Measurements from ENCODE around the gene SHISA9.
"Not testable (repeated sequence)": the region's sequence is repeated elsewhere in the genome, so short reads cannot be mapped to it uniquely, and the experiment has no call there.

Gene SHISA9

DNA sequence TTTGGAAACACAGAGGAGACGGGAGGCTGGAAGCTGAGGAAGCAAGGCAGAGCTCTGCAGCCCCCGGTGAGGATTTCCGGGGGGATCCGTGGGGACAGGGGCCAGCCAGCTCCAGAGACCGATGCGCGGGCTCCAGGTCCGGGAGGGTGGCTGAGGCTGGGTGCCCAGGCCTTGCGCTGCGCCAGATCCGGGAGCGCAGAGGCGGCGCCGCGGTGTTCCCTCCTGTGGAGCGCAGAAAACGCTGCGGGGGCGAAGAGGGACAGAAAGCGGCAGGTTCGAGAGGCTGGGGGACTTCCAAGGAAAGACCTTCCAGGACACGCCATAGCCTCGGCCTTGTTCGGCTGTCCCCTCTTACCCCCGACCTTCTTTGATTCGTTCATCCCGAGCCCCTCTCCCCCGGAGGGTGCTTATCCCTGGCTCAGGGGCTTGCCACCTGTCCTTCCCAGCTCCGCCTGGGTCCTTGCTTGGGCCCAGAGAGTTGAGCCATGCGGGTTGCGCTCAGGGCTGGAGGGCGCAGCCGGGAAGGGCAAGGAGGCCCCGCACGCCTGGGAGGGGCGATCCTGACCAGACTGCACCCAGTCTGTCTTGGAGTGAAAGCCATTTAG lies 697 bp upstream of the SHISA9 start:
- no peak for DNase-seq

DNA sequence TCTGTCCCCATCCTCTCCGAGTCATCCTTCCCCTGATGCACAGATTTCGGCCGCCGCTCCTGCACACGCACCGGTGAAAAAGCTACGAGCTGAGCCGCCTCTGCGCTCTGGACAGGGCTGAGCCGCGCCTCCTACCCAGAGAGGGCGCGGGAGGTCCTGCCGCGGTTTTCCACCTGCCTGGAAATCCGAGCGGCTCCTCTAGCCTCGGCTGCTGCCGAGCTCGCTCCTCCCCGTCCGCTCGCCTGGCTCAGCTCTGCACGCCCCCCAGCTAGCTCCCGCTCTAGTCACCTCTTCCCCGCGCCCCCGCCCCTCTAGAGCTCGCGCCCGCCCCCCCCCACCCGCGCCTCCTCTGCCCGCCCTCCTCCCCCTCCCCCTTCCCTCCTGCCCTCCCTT lies 198 bp upstream of the SHISA9 start:
- no peak for DNase-seq

DNA sequence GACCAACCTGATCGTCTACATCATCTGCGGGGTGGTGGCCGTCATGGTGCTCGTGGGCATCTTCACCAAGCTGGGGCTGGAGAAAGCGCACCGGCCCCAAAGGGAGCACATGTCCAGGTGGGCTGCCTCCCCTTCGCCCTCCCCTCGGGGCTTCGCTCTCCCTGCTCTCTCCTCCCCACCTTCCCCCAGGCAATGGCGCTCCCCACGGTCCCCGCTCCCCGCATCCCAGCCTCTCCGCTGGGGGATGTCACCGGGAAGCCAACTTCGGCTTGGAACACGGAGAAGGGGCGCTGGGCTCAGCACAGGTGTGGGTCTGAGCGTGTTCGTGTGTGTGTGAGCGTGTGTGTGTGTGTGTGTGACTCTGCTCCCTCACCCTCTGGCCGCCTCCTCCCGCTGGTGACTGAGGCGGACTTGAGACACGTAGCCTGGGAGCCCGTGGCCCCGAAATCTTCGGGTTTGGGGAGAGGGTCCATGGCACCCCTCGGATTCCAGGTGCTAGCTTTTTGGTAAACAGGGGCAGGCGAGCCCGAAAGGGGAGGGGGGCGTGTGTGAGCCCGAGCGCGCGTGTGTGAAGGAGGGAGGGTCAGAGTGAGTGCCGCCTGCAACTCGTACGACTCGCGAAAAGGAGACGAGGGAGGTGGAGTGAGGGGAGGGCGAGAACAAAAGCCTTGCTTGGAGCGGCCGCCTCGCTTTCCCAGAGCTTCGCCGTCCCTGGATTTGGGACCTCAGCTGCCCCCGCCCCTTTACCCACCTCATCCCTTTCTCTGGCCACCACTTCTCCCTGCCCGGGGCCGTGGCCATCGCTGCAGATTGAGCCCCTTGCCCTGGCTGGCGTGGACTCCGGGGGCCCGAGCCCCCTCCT lies 1.3 kb downstream of the SHISA9 start:
- no peak for DNase-seq

GRCh38 chr16:12903407-12904328 lies 2.3 kb downstream of the SHISA9 start:
- no peak for DNase-seq

GRCh38 chr16:12904329-12904671 lies 2.9 kb downstream of the SHISA9 start:
- DNase-seq, result no peak

- no peak for DNase-seq
These were observed 4.9 kb downstream of the SHISA9 start for GRCh38 chr16:12906271-12906670.

- DNase-seq, result no peak
These were observed 5.5 kb downstream of the SHISA9 start for GRCh38 chr16:12906765-12907516.

DNA sequence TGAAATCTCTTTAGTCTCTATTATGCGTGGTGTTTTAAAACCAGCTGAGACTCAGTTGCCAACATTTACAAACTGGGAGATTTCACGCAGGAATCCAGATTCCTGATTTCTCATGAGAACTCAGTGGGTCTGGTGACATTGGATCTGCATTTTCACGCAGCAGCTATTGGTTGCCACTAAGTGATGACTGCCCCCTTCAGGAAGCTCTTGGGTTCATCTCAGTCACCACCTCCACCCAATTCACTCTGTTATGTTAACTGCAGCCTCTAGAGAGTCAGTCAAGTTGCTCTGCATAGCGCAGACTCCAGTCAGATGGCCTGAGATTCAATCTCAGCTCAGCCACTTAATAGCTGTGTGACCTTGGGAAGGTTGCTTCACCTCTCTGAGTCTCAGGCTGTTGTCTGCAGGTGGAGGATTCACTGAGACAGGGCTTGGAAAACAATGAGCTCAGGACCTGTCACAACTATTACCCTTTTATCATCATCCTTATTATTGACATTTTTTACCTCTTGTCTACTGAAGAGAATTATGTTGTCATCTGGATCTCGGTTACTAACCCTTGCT lies 6.4 kb downstream of the SHISA9 start:
- no peak for DNase-seq

DNA sequence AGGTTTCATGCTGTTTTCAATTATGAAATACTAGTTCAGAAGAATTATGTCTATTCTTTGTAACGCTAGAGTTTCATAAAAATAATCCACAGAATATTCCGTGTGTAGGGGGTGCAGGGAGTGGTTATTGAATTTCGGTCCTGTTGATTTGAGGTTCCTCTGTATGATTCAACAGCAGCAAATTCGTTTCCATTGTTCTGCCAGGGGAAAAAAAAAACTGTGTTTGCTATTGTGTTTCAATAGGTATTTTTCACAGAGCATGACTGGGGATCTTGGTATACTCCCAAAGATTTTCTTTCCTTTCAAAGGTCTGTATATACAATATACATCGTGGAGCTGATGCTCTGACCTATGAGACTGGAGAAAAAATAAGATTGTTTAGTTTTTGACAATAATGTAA lies 15.8 kb downstream of the SHISA9 start:
- DNase-seq, result no peak

DNA sequence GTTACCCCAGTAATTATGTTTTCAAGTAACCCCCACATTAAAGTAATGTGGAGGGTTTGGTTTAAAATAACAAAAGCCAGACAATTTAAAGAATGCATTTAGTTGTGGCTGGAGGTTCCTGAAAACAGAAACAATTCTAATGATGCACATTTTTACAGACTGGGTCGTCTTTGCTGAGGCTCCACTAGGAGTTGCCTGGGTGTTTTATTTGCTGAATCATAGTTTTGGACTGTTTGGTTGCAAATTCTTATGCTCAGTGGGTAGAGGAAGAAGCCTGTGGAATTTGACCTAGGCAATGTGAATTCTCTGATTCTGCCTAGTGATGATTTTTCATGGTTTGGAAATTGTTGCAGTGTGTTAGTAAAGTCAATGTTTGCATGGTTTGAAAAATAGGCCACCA lies 16.3 kb downstream of the SHISA9 start:
- no peak for DNase-seq

DNA sequence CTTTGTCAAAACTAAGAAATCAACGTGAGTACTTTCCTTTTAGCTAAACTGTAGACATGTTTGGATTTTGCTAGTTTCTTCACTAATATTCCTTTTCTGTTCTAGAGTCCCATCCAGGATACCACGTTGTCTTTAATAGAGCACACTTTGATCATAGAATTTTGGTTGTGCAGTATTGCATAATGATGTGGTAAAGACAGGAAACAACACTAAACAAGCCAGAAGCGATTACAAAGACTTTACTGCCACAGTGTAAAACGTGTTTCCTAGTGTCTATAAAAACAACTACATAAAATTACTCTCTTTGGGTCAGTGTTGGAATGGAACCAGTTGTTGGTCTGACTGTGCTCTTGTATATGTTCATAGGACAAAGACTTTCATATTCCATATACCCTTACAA lies 19.3 kb downstream of the SHISA9 start:
- no peak for DNase-seq

DNA sequence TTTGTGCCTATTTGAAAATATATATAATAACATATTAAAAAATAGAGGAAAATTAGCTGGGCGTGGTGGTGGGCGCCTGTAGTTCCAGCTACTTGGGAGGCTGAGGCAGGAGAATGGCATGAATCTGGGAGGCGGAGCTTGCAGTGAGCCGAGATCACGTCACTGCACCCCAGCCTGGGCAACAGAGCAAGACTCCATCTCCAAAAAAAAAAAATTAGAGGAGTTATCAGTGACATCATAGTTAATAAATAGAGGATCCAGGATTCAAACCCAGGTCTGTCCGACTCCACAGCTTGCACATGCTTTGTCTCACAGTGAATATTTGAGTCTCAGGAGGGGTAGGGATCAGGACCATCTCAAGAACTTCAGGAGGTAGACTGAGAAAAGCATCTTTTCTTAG lies 22.2 kb downstream of the SHISA9 start:
- not testable (repeated sequence) for DNase-seq

DNA sequence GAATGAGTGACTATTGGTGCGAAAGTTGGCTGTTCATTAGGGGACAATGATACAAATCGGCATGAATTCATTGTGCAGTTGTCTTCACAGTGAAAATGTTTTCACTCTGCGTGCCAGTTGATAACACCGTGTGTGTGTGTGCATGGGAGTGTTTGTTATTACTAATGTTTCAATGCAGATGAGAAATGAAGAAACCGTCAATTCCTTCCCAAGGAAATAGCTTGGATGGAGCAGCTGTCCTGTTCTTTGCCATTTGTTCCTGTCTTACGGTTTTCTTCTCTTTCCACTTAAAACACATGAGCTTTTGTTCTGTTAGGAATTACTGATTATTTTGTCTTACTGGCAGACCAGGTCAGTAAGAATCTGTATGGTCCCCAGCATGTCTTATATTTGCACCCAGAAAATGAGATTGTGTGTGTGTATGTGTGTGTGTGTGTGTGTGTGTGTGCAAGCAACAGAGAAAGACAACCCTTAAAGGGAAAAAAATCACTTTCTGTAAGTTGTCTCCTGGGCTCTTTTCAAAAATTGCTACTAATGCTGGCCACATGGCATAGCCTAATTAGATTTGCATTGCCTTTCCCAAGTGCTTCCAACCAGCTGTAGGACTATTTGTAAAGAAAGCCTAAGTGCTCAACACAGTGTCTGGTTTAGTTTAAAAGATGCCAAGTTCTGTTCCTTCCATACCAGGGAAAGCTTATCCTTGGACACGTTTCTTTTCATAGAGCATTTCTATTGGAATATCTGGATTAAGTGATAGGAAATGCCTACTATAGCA lies 23.8 kb downstream of the SHISA9 start:
- no peak for DNase-seq

DNA sequence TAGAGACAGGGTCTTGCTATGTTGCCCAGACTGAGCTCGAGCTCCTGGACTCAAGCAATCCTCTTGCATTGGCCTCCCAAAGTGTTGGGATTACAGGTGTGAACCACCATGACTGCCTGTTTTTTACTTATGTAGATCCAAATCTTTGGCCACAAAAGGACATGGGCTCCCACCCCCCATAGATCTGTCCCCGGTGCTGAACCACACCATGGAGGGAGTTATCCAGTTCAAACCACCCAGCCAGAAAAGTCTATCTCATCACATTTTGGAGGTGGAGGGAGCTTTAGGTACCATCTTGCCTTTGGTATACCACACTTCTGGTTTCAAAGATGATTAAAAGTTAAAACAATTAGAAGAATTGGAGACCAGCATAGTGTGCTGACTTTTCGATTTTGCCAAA lies 26.2 kb downstream of the SHISA9 start:
- DNase-seq, result no peak

GRCh38 chr16:12930881-12931280 lies 29.5 kb downstream of the SHISA9 start:
- DNase-seq, result no peak

- DNase-seq, result no peak
These were observed 35.0 kb downstream of the SHISA9 start for GRCh38 chr16:12936391-12936790.

- no peak for DNase-seq
These were observed 40.5 kb downstream of the SHISA9 start for GRCh38 chr16:12941896-12942295.

DNA sequence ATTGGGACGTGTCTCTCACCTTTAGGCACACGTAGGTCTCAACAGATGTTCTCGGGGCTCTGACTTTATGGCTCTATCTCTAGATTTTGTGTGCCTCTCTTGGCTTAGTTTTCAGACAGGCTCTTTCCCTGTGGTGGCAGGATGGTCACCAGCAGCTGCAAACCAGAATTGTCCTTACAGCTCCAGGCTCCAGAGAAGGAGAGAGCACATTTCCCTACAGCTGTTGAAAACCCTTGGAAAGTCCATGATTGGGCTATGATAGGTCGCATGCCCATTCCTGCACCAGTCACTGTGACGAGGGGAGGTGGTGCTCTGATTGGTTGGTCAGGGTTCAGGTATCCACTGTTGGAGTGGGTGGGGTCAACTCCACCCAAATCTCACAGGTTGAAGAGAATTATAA lies 41.5 kb downstream of the SHISA9 start:
- no peak for DNase-seq

DNA sequence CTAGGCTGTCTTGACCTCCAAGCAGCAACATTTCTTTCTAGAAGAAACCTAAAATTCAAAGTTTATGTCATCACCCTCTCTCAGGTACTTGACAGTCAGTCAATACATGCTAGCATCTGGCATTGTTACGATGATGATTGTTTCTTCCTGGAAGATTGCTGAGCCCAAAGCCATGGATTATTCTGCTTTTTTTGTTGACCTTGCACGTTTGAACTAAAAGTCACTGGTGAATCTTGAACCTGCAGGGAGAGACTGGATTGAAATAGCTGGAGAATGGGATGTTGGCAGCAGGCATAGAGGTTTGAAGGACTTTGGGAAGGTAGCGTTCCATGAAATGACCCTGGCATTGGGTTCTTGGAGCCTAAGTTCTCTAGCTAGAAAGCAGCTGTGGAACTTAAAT lies 42.9 kb downstream of the SHISA9 start:
- DNase-seq, result no peak

- no peak for DNase-seq
These were observed 50.0 kb downstream of the SHISA9 start for GRCh38 chr16:12951392-12951791.

DNA sequence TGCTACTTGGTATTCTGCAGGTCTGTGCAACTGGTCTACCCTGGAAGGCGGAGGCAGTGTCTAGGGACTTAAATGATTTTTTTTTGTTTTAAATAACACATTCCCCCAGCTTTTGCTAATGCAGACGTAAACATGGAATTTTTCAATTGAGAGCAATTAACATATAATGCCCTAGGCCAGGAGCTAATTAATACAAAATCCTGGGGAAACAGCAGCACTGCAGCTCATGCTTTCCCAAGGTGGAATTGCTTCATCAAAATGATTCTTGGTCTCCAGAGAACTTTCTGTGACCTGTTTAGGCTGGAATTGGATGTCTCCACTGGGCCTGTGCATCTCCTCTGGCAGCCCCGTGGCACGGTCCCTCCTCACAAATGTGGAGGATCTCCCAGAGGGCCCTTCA lies 50.6 kb downstream of the SHISA9 start:
- no peak for DNase-seq

DNA sequence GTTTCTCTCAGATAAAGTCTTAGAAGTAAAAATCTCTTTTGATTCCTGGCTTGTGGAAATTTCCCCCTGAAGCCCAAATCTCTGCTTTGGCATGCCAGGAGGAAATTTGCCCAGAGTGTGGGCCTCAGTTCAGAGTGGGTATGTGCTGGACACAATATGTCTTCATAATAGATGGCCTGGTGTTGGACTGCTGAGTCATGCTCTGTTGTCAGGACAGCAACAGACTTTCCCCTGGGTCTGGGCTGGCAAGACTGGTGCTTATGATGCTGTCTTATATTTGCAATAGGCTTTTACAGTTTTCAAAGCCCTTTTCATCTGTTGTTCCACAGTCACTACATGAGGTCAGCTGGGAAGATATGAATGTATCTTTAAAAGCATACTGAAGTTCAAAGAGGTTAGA lies 57.0 kb downstream of the SHISA9 start:
- no peak for DNase-seq
